ENCODE measurements around the gene KLHL15. TPM values are rescaled to one million over a fixed set of nuclear protein-coding genes. Genes with fewer than 3 reads are reported as not detected.

Gene KLHL15
- total and polyA plus RNA-seq, 2 experiments from 2014 or later: 2.4 to 15.0 TPM

- DNase-seq (ENCODE audit: low spot score) (no peak), ATAC-seq (no peak)
- no peaks in the 10 kb centered on the region; the same call in 2 of the 3 replicates for H3K36me3 Mint-ChIP-seq (ENCODE audit: low read depth)
- H3K27ac Mint-ChIP-seq: no peak overlapping the region
- Histone ChIP-seq H3K4me1 (ENCODE audit: insufficient read depth) (peaks cover 10% of the 10 kb centered on the region), H3K4me2 (no peak overlapping the region), H4K20me1 (replicated peaks; ENCODE audit: insufficient read depth) (no peaks in the 10 kb centered on the region), H2AFZ (no peak overlapping the region), H3F3A (replicated peaks; ENCODE audit: low read depth) (no peaks in the 10 kb centered on the region), H3K27ac (ENCODE audit: low read depth) (no peak overlapping the region), H3K9me2 (ENCODE audit: insufficient read depth) (no peaks in the 10 kb centered on the region), H3K4me3 (no peak overlapping the region), H3K36me3 (ENCODE audit: insufficient read depth) (no peaks in the 10 kb centered on the region), H3K27me3 (ENCODE audit: insufficient read depth) (no peaks in the 10 kb centered on the region), H3K79me2 (replicated peaks; ENCODE audit: insufficient read depth) (no peaks in the 10 kb centered on the region)
- H3K9me3 Mint-ChIP-seq: no peaks in the 10 kb centered on the region
- no peaks in the 10 kb centered on the region for H3K27me3 Mint-ChIP-seq (ENCODE audit: insufficient read depth, low read depth, poor library complexity)
- H3K4me1 Mint-ChIP-seq: peaks cover 21% of the 10 kb centered on the region
- no peak overlapping the region for H3K4me3 Mint-ChIP-seq
- TF ChIP-seq CTCF (conservative IDR thresholded peaks at IDR 0.05; ENCODE audit: low read depth in 2 of 2) (peak in 1 of 2 experiments; percentile 24; a peak in 1 of 4 replicates), CREB1 (CRISPR knock-in tag; IDR thresholded peaks at IDR 0.05; ENCODE audit: low read depth) (no peak)
Measured at GRCh38 chrX:23953908-23954269, 73.1 kb downstream of the KLHL15 start.

- Histone ChIP-seq H2AFZ (no peak overlapping the region), H3K4me2 (peak overlapping the region; percentile 14), H3K4me1 (ENCODE audit: insufficient read depth) (peaks cover 10% of the 10 kb centered on the region), H3F3A (replicated peaks; ENCODE audit: low read depth) (no peaks in the 10 kb centered on the region), H3K27me3 (ENCODE audit: insufficient read depth) (no peaks in the 10 kb centered on the region), H3K27ac (ENCODE audit: low read depth) (peak overlapping the region; percentile 35; the same call in 1 of the 2 replicates), H4K20me1 (replicated peaks; ENCODE audit: insufficient read depth) (no peaks in the 10 kb centered on the region), H3K36me3 (ENCODE audit: insufficient read depth) (no peaks in the 10 kb centered on the region), H3K9me2 (ENCODE audit: insufficient read depth) (no peaks in the 10 kb centered on the region), H3K4me3 (no peak overlapping the region), H3K79me2 (replicated peaks; ENCODE audit: insufficient read depth) (no peaks in the 10 kb centered on the region)
- TF ChIP-seq JUNB (IDR thresholded peaks at IDR 0.05; ENCODE audit: unreplicated experiment): no peak
- no peak for TF ChIP-seq CTCF (conservative IDR thresholded peaks at IDR 0.05; ENCODE audit: low read depth in 2 of 2)
- no peak for TF ChIP-seq NANOG (IDR thresholded peaks at IDR 0.05; ENCODE audit: borderline replicate concordance)
- TF ChIP-seq ZNF462 (CRISPR knock-in tag; IDR thresholded peaks at IDR 0.05): 0 out of 2 replicates have a peak, but pooled peaks have one; percentile 59
- Mint-ChIP-seq H3K36me3 (ENCODE audit: low read depth) (no peaks in the 10 kb centered on the region; the same call in 2 of the 3 replicates), H3K27ac (peak overlapping the region; percentile 94), H3K4me3 (peak overlapping the region; percentile 50; the same call in 1 of the 3 replicates), H3K4me1 (peaks cover 25% of the 10 kb centered on the region), H3K27me3 (ENCODE audit: insufficient read depth, low read depth, poor library complexity) (no peaks in the 10 kb centered on the region), H3K9me3 (no peaks in the 10 kb centered on the region)
- peak; percentile 43 for DNase-seq (ENCODE audit: low spot score)
- peak; percentile 96 for ATAC-seq
Measured at GRCh38 chrX:23952984-23953907, 73.7 kb downstream of the KLHL15 start.

Measured in GM23338 (cell line).